K562 (cell line): ENCODE data around the gene NLGN2. TPM values are rescaled to one million over a fixed set of nuclear protein-coding genes. Genes with fewer than 3 reads are reported as not detected.

Experiments used
- BRD9 ChIP-seq: fragments of 450-650 bp; IDR thresholded peaks from 2 replicates; pipeline ENCODE4 v1.6.1; 2018; ENCODE audit warnings: low read depth; ENCODE audit not compliant: partially characterized antibody
- E2F4 ChIP-seq: sonication (generic); formaldehyde crosslinking; IDR thresholded peaks from 2 replicates; pipeline ENCODE4 v1.8.0; 2022; ENCODE audit warnings: mild to moderate bottlenecking, low read depth, missing genetic modification reagents
- EHMT2 ChIP-seq: fragments of 450-650 bp; IDR thresholded peaks from 2 replicates; pipeline ENCODE4 v1.6.1; 2018; ENCODE audit warnings: antibody characterized with exemption
- ELK1 ChIP-seq: sonication (generic); formaldehyde crosslinking; IDR thresholded peaks from 2 replicates; pipeline ENCODE4 v1.8.1; 2022; ENCODE audit warnings: missing genetic modification reagents
- GATA2 ChIP-seq: sonication (generic); formaldehyde crosslinking; IDR thresholded peaks from 2 replicates; pipeline ENCODE4 v1.4.0; 2020; ENCODE audit warnings: mild to moderate bottlenecking, missing genetic modification reagents
- HOXB6 ChIP-seq: fragments of 250-450 bp; sonication (Bioruptor Pico); IDR thresholded peaks from 2 replicates; pipeline ENCODE4 v1.5.1; 2022; ENCODE audit warnings: mild to moderate bottlenecking, borderline replicate concordance
- MCM5 ChIP-seq: fragments of 450-650 bp; IDR thresholded peaks from 2 replicates; pipeline ENCODE4 v1.6.1; 2016; ENCODE audit warnings: low read depth
- PHF20 ChIP-seq: fragments of 450-650 bp; IDR thresholded peaks from 2 replicates; pipeline ENCODE4 v1.6.1; 2018; ENCODE audit not compliant: partially characterized antibody
- PHTF2 ChIP-seq: fragments of 250-450 bp; sonication (Bioruptor Pico); IDR thresholded peaks from 2 replicates; pipeline ENCODE4 v1.5.0; 2021; ENCODE audit warnings: mild to moderate bottlenecking
- SOX6 ChIP-seq: fragments of 450-650 bp; IDR thresholded peaks from 2 replicates; pipeline ENCODE4 v1.6.1; 2014; ENCODE audit warnings: mild to moderate bottlenecking
- SPI1 ChIP-seq: IDR thresholded peaks from 2 replicates; pipeline ENCODE4 v1.6.1; 2011; ENCODE audit warnings: low read depth, low read length, control low read depth, borderline replicate concordance
- STAT6 ChIP-seq: sonication (generic); formaldehyde crosslinking; IDR thresholded peaks from 2 replicates; pipeline ENCODE4 v1.8.1; 2023; ENCODE audit warnings: mild to moderate bottlenecking, missing genetic modification reagents
- ZFP36 ChIP-seq: fragments of 150-350 bp; IDR thresholded peaks from 2 replicates; pipeline ENCODE4 v1.6.1; 2018; ENCODE audit warnings: low read length, low read depth; ENCODE audit not compliant: partially characterized antibody
- ZHX1 ChIP-seq: fragments of 150-350 bp; conservative IDR thresholded peaks from 2 replicates; pipeline ENCODE4 v1.6.1; 2014; ENCODE audit warnings: low read length
- polyA plus RNA-seq, 8 experiments: library from polyadenylated mRNA; depleted of rRNA in 4 of 8; stranded (reverse) in 5 of 8; unstranded in 3 of 8; fragments of >200 nt; fragmentation: Nextera tagmentation in 2 of 8; fragmentation: Illumina TruSeq in 1 of 8; extraction: Ambion mirVana in 2 of 8; extraction: Trizol in 1 of 8; gene quantifications; 2 replicates each; pipeline versions ENCODE4 v1.2.1 to v1.2.3, GENCODE V29; 2011 to 2014; ENCODE audit warnings: inconsistent platforms in 1 of 8, missing spikeins in 1 of 8
- total RNA-seq, 7 experiments: library from RNA; depleted of rRNA in 6 of 7; stranded (reverse); fragments of >200 nt in 6 of 7; fragmentation: Illumina TruSeq in 2 of 7; extraction: Trizol in 2 of 7; gene quantifications; 2 replicates each; pipeline versions ENCODE4 v1.2.1 to v1.2.3, GENCODE V29; 2011 to 2021; ENCODE audit warnings: low replicate concordance in 1 of 7
- TF ChIP-seq, protein P1 (sequence below): fragments of 450-650 bp; IDR thresholded peaks from 2 replicates; pipeline ENCODE4 v1.6.1; 2016; ENCODE audit warnings: low read depth, mild to moderate bottlenecking, moderate library complexity
- TF ChIP-seq, protein P2 (sequence below): fragments of 200-400 bp; formaldehyde crosslinking; IDR thresholded peaks from 2 replicates; pipeline ENCODE4 v1.6.1; 2017; ENCODE audit warnings: mild to moderate bottlenecking, low read depth, low read length, moderate library complexity

The NLGN2 gene
- total and polyA plus RNA-seq, 9 of the 15 experiments (the other 6 are each of a cell fraction or from before 2014, with no cell fraction given) = 0.11 to 7.8 (median 0.77) TPM

GRCh38 chr17:7466639-7467341 lies 59.1 kb downstream of the NLGN2 start (continued):
- no peak for TF ChIP-seq STAT6
- TF ChIP-seq BRD9 = no peak
- no peak for TF ChIP-seq ZFP36
- TF ChIP-seq SPI1 = no peak
- no peak for TF ChIP-seq PHF20
- TF ChIP-seq E2F4 (CRISPR knock-in tag) = no peak
- TF ChIP-seq ELK1 = no peak
- TF ChIP-seq HOXB6 = no peak
- TF ChIP-seq PHTF2 = no peak
- TF ChIP-seq GATA2 (CRISPR knock-in tag) = no peak
- TF ChIP-seq, protein P1, sequence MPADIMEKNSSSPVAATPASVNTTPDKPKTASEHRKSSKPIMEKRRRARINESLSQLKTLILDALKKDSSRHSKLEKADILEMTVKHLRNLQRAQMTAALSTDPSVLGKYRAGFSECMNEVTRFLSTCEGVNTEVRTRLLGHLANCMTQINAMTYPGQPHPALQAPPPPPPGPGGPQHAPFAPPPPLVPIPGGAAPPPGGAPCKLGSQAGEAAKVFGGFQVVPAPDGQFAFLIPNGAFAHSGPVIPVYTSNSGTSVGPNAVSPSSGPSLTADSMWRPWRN = no peak
- TF ChIP-seq, protein P2, sequence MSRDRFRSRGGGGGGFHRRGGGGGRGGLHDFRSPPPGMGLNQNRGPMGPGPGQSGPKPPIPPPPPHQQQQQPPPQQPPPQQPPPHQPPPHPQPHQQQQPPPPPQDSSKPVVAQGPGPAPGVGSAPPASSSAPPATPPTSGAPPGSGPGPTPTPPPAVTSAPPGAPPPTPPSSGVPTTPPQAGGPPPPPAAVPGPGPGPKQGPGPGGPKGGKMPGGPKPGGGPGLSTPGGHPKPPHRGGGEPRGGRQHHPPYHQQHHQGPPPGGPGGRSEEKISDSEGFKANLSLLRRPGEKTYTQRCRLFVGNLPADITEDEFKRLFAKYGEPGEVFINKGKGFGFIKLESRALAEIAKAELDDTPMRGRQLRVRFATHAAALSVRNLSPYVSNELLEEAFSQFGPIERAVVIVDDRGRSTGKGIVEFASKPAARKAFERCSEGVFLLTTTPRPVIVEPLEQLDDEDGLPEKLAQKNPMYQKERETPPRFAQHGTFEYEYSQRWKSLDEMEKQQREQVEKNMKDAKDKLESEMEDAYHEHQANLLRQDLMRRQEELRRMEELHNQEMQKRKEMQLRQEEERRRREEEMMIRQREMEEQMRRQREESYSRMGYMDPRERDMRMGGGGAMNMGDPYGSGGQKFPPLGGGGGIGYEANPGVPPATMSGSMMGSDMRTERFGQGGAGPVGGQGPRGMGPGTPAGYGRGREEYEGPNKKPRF = no peak
- TF ChIP-seq MCM5 = no peak
- TF ChIP-seq SOX6 = no peak
- TF ChIP-seq EHMT2 = no peak
- TF ChIP-seq ZHX1 = no peak
